ENCODE measurements around the gene CCNT2.
A peak's percentile ranks its signal among the peaks of the same experiment; 100 is the strongest.
"Not testable (repeated sequence)": the region's sequence is repeated elsewhere in the genome, so short reads cannot be mapped to it uniquely, and the experiment has no call there.

CCNT2 gene

DNA sequence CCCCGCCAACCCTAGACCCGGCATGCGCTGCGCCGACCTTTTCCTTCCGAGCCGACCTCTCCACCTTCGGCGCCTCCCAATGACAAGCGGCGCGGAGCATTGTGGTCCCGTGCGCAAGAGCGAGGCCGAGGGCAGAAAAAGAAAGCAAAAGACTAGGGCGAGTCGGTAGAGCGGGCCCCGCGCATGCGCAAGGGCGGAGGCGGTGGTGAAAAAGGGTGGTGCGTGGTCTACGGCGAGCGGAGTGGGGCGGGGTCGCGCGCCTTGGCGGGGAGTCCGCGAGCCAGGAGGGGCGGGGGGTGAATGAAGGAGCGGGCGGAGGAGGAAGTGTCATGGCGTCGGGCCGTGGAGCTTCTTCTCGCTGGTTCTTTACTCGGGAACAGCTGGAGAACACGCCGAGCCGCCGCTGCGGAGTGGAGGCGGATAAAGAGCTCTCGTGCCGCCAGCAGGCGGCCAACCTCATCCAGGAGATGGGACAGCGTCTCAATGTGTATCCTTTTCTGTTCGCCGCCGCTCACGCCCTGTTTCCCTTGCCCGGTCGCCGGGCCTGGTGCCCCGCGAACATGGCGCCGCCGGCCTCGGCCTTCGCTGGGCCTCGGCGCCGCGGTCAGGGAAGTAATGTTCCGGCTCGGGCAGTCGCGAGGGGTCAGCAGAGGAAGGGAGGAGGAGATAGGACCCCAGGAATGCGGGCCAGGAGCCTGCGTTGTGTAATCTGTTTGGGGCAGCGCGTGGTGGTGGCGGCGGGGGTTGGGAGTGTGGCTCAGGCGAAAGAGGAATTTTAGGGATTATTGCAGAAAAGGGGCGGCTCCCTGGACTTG, at the start of gene CCNT2:
TSS of gene CCNT2 (plus strand) at position 297 of the 815 bp plus-strand sequence. CDS start at position 330, 33 bp downstream.
- peak; percentile 98 for DNase-seq (ENCODE audit: low spot score)

DNA sequence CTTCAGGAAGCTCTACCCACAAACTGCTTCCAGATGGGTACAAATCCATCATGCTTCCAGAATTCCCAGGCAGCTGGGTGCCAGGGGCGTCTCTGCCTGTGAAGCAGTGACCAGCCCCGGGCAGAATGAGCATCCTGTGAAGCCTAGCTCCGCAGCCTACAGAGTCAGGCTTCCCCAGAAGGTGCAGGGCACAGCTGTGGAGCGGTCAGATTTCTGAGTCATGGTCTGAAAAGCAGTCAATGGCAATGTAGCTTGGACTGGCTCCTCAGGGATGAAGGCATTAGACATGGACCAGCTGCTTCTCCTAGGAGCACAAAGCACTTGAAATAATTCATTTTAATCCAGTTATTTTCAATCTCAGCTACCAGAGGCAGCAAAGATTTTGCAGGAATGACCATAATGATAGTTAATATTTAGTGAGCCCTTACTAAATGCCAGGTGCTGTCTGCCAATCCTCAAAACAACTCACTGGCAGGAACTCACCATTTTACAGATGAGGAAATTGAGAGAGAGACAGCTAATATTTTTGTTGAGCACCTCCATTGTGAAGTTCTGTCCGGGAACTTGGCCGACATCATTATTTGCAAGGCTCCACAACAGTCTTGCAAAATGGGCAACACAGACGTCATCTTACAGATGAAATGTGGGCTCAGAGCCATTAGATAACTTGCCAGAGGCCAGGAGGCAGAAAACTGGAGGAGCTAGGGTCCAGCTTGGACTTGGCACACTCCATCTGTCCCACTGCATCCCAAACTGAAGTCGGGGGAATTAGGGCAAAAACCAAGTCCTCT, 48.5 kb upstream of the CCNT2 start:
- no peak for DNase-seq (ENCODE audit: low spot score)

DNA sequence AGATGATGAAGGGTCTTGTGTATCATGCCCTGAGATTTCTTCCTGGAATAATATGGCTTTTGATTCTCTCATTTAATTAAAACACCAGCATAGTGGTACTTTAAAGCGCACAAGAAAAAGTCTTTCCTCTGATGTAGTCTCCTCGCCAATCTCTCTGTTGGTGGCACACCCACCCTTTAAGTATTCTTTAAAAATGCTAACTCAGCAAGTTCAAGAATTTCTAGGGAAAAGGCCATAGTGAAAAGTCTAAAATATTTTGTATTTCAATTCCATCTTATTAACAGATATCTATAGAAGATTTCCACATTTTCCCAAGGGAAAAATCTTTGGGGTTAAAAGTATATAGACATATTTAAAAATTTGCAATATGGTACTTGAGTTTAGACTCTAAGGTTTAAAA, 45.5 kb upstream of the CCNT2 start:
- no peak for DNase-seq (ENCODE audit: low spot score)

DNA sequence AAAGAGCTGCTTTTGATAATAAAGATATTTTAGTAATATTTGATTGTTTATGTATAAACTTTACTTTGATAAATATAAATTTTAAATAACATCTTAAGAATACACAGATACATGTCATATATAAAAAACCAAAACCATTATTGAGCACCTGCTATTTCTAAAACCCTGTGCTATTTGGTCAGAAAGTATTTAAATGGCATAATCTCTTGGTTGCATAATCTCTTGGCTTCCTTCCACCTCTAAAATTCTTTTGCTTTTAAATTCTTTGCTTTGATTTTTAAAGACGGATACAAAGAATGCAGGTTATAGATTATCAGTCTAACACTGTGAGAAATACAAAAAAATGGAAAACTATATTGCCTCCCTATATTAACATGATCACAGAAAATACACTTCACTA, 43.3 kb upstream of the CCNT2 start:
- DNase-seq (ENCODE audit: low spot score), result no peak

DNA sequence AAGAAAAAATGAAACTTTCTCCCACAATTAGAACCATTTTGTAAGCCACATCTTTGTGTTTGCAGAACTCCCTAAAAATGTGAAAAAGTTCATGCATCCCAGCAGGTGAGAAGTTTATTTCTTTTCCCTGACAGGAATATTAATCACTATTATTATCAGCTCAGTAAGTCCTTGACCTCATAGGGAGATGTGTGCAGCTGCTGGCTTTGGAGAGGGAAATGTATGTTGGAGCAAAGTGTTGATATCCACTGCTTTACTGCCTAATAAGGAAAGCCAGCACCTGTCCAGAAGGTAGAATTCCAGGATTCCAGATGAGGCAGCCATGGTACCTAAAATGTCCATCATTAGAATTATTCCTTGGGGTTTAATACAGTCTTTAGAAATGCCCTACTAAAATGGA, 35.8 kb upstream of the CCNT2 start:
- DNase-seq (ENCODE audit: low spot score), result no peak

DNA sequence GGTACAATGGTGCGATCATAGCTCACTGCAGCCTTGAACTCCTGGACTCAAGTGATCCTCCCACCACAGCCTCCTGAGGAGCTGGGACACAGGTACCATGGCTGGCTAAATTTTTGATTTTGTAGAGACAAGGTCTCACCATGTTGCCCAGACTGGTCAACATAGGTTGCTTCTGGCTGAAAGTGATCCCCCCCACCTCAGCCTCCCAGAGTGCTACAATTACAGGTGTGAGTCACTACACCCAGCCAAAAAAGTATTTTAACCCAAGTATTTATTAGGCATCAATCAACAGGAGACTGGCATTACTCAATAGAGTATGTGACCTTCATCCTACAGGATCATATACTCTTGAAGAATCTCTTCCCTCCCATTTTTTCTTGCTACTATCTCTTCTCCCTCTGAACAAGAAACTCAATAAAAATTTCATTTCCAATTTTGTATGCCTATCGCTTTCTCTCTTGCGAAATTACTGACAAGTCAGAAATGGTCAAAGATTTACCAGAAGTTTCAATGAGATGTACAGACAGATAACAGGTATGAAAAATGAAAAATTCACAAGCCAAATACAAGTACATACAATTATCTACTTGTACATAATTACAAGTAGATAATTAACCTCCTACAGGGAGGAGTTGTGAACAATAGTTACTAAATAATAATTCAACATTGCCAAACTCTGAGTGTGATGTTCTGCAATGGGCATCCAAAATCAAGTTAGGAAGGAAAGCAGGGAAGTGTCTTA, 34.9 kb upstream of the CCNT2 start:
- DNase-seq (ENCODE audit: low spot score), result no peak

DNA sequence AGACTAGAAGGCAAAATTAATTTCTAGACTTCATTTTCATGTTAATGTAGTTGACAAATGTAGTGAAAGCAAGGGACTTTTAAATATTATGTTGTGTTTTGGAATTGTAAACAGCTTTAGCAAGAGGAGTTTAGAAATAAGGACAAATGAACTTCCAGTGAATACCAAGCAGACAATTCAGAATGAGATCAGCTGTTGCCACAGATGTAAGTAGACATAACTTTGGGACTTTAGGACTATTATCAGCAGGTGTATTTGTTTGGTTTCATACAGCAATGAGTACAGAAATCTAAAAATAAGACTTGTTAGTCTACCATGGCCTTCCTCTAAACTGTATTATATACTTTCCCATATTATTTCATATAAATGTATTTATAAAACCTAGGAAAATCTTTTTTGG, 34.2 kb upstream of the CCNT2 start:
- DNase-seq (ENCODE audit: low spot score), result no peak

DNA sequence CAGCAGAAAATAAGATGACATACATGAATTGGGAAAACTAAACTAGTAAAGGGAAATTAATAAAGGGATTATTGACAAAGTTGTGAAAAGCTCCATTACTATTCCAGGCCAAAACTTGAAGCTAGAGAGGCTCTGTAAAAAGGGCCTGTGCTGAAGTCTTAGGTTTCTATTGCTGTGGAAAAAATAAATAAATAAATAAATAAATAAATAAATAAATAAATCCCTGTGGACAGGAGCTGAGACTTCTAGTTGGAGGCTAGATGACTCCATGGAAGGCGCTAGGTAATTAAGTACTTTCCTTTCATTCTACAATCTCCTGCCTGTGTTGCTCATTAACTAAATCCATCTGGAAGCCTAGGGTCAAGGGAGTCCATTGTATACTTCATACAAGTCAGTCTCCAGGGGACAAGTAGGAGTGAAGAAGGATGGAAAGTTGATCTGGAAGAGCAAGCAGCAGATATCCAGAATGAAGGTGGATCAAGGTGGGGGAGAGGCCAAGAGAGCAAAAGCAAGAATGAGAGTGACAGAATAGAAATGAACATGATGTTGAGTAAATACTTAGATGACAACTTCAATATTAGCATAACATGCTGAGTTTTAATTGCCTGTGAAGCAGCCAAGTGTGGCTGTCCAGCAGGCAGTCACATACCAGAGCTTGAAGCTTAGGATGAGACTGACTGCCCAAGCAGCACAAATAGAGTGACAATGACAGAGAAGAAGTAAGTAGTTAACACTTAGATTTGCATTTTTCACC, 26.2 kb upstream of the CCNT2 start:
- DNase-seq (ENCODE audit: low spot score), result no peak

DNA sequence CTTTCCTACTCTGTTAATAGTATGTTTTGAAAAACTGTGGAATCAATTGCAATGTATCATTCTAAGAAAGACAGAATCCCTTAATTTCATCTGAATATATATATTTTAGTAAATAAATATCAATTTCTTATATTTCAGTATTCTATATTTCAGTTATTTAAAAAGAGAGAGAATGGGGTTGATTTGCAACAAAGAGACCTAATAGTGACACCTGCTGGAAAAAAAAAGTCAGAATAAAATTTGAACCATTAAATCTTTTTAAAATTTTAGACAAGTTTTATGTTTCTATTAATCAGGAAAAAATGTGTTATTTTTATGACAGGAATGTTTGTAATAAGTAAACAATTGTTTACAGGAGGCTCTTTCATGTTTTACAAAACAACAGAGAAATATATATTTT, 20.7 kb upstream of the CCNT2 start:
- DNase-seq (ENCODE audit: low spot score), result no peak

DNA sequence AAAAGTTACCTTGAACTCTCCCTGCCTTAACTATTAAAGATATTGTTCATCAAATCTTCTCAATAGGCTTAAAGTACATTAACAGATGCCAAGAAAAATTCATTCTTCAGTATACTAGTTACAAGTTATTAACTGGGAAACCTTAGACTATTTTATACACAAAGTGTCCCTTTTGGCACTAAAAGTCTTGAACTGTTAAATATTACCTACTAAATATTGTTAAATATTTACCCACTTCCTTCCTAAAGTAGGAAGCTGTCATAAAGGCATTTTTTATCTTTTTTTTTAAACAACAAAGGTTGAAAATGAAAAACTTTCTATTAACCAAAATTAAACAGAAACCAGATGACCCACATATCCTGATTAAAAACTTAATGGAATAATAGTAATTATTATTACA, 19.4 kb upstream of the CCNT2 start:
- DNase-seq (ENCODE audit: low spot score), result no peak

DNA sequence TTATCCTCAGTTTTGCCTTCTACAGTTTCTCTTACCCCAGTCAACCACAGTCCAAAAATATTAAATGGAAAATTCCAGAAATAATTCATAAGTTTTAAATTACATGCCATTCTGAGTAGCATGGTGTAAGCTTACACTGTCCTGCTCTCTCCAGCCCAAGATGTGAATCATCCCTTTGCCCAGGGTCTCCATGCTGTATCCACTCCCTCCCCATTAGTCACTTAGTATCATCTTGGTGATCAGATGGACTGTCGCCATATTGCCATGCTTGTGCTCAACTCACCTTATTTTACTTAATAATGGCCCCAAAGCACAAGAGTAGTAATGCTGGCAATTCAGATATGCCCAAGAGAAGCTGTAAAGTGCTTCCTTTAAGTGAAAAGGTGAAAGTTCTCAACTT, 18.5 kb upstream of the CCNT2 start:
- no peak for DNase-seq (ENCODE audit: low spot score)

DNA sequence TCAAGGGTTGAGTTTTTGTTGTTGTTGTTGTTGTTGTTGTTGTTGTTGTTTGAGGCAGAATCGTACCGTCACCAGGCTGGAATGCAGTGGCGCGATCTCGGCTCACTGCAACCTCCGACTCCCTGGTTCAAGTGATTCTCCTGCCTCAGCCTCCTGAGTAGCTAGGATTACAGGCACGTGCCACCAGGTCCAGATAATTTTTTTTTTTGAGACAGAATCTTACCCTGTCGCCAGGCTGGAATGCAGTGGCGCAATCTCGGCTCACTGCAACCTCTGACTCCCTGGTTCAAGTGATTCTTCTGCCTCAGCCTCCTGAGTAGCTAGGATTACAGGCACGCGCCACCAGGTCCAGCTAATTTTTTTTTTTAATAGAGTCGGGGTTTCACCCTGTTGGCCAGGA, 14.9 kb upstream of the CCNT2 start:
- not testable (repeated sequence) for DNase-seq (ENCODE audit: low spot score)

DNA sequence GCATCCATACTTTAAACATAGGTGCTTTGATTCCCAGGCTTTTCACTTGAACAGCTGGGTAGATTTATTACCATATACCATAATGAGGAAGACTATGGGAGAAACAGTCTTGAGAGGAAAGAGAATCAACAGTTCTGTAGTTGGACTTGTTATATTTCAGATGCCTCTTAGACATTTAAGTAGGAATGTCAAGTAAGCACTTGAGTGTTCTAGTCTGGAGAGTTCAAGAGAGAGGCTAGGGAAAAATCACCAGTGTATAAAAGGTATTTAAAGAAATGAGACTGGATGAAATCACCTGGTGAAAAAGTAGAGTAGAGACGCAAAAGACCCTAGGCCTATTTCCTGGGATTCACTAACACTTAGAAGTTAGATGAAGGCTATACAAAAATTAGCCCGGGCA, 13.5 kb upstream of the CCNT2 start:
- no peak for DNase-seq (ENCODE audit: low spot score)

DNA sequence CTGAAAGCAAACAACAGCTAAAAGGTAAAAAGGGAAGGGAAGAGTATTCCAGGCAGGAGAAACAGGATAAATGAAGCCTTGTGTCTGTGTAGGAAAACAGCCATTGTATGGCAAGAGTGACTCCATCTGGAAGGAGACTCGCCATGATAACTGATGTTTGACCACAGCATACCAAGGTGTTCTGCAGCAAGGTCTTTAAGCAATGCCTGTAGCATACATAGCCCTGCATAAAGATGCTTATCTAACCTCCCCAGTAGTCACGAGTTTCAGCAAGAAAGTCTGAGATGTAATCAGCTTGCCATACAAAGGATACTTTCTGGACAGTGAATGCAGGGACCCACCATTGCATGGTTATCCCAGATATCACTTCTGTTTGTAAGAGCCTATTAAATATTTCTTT, 11.9 kb upstream of the CCNT2 start:
- no peak for DNase-seq (ENCODE audit: low spot score)

DNA sequence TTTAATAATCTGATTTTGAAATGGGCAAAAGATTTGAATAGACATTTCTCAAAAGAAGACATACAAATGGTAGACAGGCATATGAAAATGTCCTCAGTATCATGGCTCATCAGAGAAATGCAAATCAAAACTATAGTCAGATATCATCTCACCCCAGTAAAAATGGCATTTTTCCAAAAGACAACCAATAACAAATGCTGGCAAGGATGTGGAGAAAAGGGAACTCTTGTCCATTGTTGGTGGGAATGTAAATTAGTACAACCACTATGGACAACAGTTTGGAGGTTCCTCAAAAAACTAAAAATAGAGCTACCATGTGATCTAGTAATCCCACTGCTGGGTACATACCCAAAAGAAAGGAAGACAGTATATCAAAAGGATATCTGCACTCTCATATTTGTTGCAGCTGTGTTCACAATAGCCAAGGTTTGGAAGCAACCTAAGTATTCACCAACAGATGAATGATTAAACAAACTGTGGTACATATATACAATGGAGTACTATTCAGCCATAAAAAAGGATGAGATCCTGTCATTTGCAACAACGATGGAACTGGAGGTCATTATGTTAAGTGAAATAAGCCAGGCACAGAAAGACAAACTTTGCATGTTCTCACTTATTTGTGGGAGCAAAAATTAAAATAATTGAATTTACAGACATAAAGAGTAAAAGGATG, 11.0 kb upstream of the CCNT2 start:
- not testable (repeated sequence) for DNase-seq (ENCODE audit: low spot score)

DNA sequence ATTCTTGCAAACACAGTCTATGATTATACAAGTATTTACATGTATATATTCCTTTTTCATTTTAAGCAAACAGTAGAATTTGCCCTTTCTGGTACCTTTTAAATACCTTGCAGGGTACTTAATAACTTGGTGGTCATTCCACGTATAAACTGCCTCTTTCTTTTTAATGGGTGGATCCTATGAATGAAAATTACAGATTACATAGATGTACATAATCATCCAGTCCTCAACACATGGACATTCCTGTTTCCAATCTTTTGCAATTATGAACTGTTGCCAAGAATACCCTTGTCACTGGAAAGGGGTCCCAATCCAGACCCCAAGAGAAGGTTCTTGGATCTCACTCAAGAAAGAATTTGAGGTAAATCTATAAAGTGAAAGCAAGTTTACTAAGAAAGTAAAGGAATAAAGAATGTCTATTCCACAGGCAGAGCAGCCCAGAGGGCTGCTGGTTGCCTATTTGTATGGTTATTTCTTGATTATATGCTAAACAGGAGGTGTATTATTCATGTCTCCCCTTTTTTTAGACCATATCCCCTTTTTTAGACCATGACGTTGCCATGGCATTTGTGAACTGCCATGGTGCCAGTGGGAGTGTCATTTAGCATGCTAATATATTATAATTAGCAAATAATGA, 7.7 kb upstream of the CCNT2 start:
- no peak for DNase-seq (ENCODE audit: low spot score)

DNA sequence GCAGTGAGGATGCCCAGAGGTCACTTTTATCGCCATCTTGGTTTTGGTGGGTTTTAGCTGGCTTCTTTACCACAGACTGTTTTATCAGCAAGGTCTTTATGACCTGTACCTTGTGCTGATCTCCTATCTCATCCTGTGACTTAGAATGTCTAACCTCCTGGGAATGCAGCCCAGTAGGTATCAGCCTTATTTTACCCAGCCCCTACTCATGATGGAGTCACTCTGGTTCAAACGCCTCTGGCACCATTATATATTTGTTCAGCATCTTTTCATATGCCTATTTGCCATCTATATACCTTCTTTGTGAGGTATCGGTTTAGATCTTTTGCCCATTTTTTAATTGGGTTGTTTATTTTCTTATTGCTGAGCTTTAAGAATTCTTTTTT, 7.2 kb upstream of the CCNT2 start:
- DNase-seq (ENCODE audit: low spot score), result no peak

DNA sequence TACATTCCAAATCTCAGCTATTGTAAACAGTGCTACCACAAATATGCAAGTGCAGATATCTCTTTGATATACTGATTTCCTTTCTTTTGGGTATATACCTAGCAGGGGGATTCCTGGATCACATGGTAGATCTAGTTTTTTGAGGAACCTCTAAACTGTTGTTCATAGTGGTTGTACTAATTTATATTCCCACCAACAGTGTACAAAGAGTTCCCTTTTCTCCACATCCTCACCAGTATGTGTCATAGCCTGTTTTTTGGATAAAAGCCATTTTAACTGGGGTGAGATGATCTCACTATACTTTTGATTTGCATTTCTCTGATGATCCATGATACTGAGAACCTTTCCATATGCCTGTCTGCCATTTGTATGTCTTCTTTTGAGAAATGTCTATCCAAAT, 6.3 kb upstream of the CCNT2 start:
- no peak for DNase-seq (ENCODE audit: low spot score)

DNA sequence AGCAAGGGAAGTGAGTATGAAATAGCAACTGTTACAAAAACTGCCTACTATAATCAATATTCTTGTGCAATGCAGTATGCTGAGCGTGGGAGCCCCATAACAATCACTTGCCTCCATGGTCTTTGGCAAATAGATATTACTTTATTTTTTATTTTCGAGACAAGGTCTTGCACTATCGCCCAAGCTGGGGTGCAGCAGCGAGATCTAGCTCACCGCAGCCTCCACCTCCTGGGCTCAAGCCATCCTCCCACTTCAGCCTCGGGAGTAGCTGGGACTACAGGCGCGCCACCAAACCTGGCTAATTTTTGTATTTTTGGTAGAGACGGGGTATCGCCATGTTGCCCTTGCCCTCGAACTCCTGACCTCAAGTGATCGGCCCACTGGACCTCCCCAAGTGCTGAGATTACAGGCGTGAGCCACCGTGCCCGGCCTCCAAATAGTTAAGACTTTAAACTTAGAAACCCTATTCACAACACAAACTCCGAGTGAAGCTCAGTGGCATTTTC, 1.2 kb upstream of the CCNT2 start:
- DNase-seq (ENCODE audit: low spot score), result no peak

DNA sequence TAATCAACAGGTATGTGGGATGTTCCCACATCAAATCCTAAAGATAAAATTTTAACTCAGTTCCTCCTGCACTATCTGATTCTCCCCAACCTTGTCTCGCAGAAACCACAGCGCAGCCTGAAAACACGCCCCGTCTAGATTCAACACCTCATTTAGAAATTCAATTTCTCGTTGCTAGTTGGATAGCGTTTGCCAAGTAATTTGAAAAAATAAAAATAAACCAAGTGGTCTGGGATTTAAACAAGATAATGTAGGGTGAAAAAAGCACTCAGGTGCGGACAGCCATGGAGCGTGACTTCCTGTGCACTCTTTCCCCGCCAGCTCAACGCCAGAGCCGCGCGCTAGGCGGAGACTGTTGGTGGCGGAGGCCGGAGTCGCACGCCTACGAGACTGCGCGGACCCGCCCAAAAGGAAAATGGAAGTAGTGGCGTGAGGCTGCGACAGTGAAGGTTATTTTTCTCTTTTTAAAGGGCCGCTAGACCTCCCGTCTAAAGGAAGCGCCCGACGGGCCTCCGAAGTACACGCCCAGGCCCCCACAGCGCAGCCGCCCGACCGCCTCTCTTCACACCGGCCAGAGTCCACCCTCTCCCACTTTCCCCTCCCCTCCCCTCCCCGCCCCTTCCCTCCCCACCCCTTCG, 615 bp upstream of the CCNT2 start:
- peak; percentile 85 for DNase-seq (ENCODE audit: low spot score)
